Measurements from ENCODE around the gene BANF2.

DNA sequence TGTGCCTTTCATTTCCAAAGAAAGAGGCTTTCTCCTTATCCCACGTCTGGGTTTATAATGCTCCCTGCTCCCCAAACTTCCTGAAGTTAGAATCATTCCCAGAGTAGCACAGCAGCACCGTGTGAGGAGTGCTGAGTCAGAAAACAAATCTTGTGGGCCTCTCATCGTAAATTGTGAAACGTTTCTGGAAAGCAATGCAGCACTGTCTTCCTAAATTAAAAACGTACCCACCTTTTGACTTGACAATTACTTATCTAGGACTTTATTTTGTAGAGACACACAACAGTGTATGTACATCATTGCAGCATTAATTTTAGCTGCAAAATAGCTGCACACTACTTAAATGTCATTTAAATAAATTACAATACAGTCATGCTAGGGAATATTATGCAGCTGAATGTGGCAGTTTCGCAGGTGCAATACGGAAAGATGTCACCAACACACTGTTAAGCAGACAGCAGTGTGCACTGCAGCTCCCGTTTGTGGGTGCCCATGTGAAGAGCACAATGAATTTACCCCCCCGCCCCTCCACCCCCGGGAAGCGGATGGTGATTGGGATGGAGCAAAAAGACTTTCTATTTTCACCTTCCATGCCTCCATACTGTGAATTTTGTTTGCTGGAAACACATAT, 48.5 kb upstream of the BANF2 start:
- TF ChIP-seq, protein P1, sequence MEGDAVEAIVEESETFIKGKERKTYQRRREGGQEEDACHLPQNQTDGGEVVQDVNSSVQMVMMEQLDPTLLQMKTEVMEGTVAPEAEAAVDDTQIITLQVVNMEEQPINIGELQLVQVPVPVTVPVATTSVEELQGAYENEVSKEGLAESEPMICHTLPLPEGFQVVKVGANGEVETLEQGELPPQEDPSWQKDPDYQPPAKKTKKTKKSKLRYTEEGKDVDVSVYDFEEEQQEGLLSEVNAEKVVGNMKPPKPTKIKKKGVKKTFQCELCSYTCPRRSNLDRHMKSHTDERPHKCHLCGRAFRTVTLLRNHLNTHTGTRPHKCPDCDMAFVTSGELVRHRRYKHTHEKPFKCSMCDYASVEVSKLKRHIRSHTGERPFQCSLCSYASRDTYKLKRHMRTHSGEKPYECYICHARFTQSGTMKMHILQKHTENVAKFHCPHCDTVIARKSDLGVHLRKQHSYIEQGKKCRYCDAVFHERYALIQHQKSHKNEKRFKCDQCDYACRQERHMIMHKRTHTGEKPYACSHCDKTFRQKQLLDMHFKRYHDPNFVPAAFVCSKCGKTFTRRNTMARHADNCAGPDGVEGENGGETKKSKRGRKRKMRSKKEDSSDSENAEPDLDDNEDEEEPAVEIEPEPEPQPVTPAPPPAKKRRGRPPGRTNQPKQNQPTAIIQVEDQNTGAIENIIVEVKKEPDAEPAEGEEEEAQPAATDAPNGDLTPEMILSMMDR (IDR thresholded peaks at IDR 0.05): no peak
- no peak for TF ChIP-seq POLR2A (IDR thresholded peaks at IDR 0.05)
- TF ChIP-seq POLR2AphosphoS5 (IDR thresholded peaks at IDR 0.05): peak; percentile 35

Data from prostate gland (tissue), 2 donors.